ENCODE results near the gene ZP1. TPM values are rescaled to one million over a fixed set of nuclear protein-coding genes. Genes with fewer than 3 reads are reported as not detected.

The ZP1 gene
- total and polyA plus RNA-seq, 2 of the 13 experiments (the other 11 are each of a cell fraction or from before 2014, with no cell fraction given): 0.16 TPM; not detected in 1

GRCh38 chr11:60841797-60842667 is 25.3 kb upstream of the ZP1 start, which contains the start of gene CCDC86 (continued):
- TF ChIP-seq FOXO4 (CRISPR knock-in tag; conservative IDR thresholded peaks at IDR 0.05) (no peak), HMGXB4 (CRISPR knock-in tag; IDR thresholded peaks at IDR 0.05; ENCODE audit: borderline replicate concordance in 1 of 2, low read depth in 1 of 2) (peak; percentile 83 to 89), JUN (CRISPR knock-in tag; IDR thresholded peaks at IDR 0.05) (no peak), HNF4A (CRISPR knock-in tag; IDR thresholded peaks at IDR 0.05) (no peak), NFAT5 (CRISPR knock-in tag; IDR thresholded peaks at IDR 0.05) (peak; percentile 91; the same call in 1 of the 2 replicates), ZNF30 (CRISPR knock-in tag; IDR thresholded peaks at IDR 0.05) (no peak), ZNF792 (CRISPR knock-in tag; IDR thresholded peaks at IDR 0.05) (no peak; the same call in 1 of the 2 replicates), RXRB (CRISPR knock-in tag; IDR thresholded peaks at IDR 0.05; ENCODE audit: borderline replicate concordance) (peak; percentile 62), SYNCRIP (IDR thresholded peaks at IDR 0.05; ENCODE audit: insufficient read depth, low read depth, low read length) (no peak), ZNF564 (CRISPR knock-in tag; IDR thresholded peaks at IDR 0.05) (peak; percentile 72; the same call in 1 of the 2 replicates), GPBP1L1 (CRISPR knock-in tag; IDR thresholded peaks at IDR 0.05) (no peak), ZNF609 (CRISPR knock-in tag; IDR thresholded peaks at IDR 0.05; ENCODE audit: borderline replicate concordance) (peak; percentile 38; the same call in 1 of the 2 replicates)
